ENCODE data around the gene CYP27A1. TPM values are rescaled to one million over a fixed set of nuclear protein-coding genes. Genes with fewer than 3 reads are reported as not detected.
A peak's percentile ranks its signal among the peaks of the same experiment; 100 is the strongest.

Gene CYP27A1
- total RNA-seq, 1 donor from 2014 or later, result 0.11 TPM

DNA sequence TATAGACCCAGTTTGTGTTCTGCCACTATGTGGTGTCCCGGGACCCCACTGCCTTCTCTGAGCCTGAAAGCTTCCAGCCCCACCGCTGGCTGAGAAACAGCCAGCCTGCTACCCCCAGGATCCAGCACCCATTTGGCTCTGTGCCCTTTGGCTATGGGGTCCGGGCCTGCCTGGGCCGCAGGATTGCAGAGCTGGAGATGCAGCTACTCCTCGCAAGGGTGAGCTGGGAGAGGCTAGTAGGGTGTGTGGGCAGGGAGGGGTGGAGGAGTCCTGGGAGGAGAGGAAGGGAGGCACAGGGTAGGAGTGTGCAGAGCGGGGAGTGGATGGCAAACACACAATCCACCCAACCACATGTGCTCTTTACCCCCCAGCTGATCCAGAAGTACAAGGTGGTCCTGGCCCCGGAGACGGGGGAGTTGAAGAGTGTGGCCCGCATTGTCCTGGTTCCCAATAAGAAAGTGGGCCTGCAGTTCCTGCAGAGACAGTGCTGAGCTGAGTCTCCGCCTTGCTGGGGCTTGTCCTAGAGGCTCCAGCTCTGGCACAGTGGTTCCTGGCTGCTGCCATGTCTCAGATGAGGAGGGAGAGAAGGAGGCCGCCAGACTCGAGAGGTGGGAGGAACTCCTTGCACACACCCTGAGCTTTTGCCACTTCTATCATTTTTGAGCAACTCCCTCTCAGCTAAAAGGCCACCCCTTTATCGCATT is 32.7 kb downstream of the CYP27A1 start:
- Histone ChIP-seq H3F3A (ENCODE audit: low read depth) (no peaks in the 10 kb centered on the region), H3K9ac (no peak overlapping the region), H3K4me1 (no peaks in the 10 kb centered on the region), H3K9me3 (ENCODE audit: low read depth) (no peaks in the 10 kb centered on the region), H3K36me3 (no peaks in the 10 kb centered on the region), H3K79me2 (ENCODE audit: low read depth) (no peaks in the 10 kb centered on the region), H3K4me3 (no peak overlapping the region), H3K27ac (no peak overlapping the region), H4K20me1 (ENCODE audit: low read depth) (no peaks in the 10 kb centered on the region), H3K27me3 (no peaks in the 10 kb centered on the region), H3K4me2 (no peak overlapping the region), H2AFZ (replicated peaks) (no peak overlapping the region)
- Mint-ChIP-seq H3K4me3 (no peak overlapping the region), H3K36me3 (no peaks in the 10 kb centered on the region), H3K4me1 (no peaks in the 10 kb centered on the region), H3K27ac (no peak overlapping the region), H3K27me3 (ENCODE audit: insufficient read depth, low read depth) (peaks cover 3% of the 10 kb centered on the region), H3K9me3 (no peaks in the 10 kb centered on the region)
- no peak for TF ChIP-seq EZH2phosphoT487 (IDR thresholded peaks at IDR 0.05)
- DNase-seq (ENCODE audit: low spot score), result no peak

- Mint-ChIP-seq H3K9me3 (no peaks in the 10 kb centered on the region), H3K27ac (no peak overlapping the region), H3K4me3 (no peak overlapping the region), H3K27me3 (ENCODE audit: insufficient read depth, low read depth) (peaks cover 3% of the 10 kb centered on the region), H3K4me1 (no peaks in the 10 kb centered on the region), H3K36me3 (no peaks in the 10 kb centered on the region)
- Histone ChIP-seq H3K4me1 (no peaks in the 10 kb centered on the region), H3K79me2 (ENCODE audit: low read depth) (no peaks in the 10 kb centered on the region), H3K4me2 (no peak overlapping the region), H3K9ac (no peak overlapping the region), H3K9me3 (ENCODE audit: low read depth) (no peaks in the 10 kb centered on the region), H3K27ac (no peak overlapping the region), H4K20me1 (ENCODE audit: low read depth) (no peaks in the 10 kb centered on the region), H3K27me3 (no peaks in the 10 kb centered on the region), H3K36me3 (no peaks in the 10 kb centered on the region), H3K4me3 (no peak overlapping the region), H2AFZ (replicated peaks) (no peak overlapping the region), H3F3A (ENCODE audit: low read depth) (no peaks in the 10 kb centered on the region)
- DNase-seq (ENCODE audit: low spot score), result no peak
- no peak for TF ChIP-seq EZH2phosphoT487 (IDR thresholded peaks at IDR 0.05)
- TF ChIP-seq CTCF (IDR thresholded peaks at IDR 0.05), result no peak
- no peak for TF ChIP-seq EZH2 (IDR thresholded peaks at IDR 0.05)
These were observed 33.3 kb downstream of the CYP27A1 start for GRCh38 chr2:218815244-218815637.

- no peak for TF ChIP-seq EZH2phosphoT487 (IDR thresholded peaks at IDR 0.05)
- no peak for DNase-seq (ENCODE audit: low spot score)
These were observed 33.7 kb downstream of the CYP27A1 start for GRCh38 chr2:218815649-218816048.

GRCh38 chr2:218816561-218817011 is 34.6 kb downstream of the CYP27A1 start:
- Histone ChIP-seq H3K36me3 (no peaks in the 10 kb centered on the region), H3K9me3 (ENCODE audit: low read depth) (no peaks in the 10 kb centered on the region), H2AFZ (replicated peaks) (no peak overlapping the region), H3K4me2 (no peak overlapping the region), H3K4me3 (no peak overlapping the region), H4K20me1 (ENCODE audit: low read depth) (no peaks in the 10 kb centered on the region), H3F3A (ENCODE audit: low read depth) (no peaks in the 10 kb centered on the region), H3K27me3 (no peaks in the 10 kb centered on the region), H3K9ac (no peak overlapping the region), H3K4me1 (no peaks in the 10 kb centered on the region), H3K79me2 (ENCODE audit: low read depth) (no peaks in the 10 kb centered on the region), H3K27ac (no peak overlapping the region)
- TF ChIP-seq EZH2 (IDR thresholded peaks at IDR 0.05) (no peak), CTCF (IDR thresholded peaks at IDR 0.05) (no peak), EZH2phosphoT487 (IDR thresholded peaks at IDR 0.05) (no peak)
- H3K9me3 Mint-ChIP-seq, result no peaks in the 10 kb centered on the region
- H3K4me3 Mint-ChIP-seq, result no peak overlapping the region
- peak overlapping the region; percentile 12 for H3K27ac Mint-ChIP-seq
- DNase-seq (ENCODE audit: low spot score), result no peak
- no peaks in the 10 kb centered on the region for H3K36me3 Mint-ChIP-seq
- H3K27me3 Mint-ChIP-seq (ENCODE audit: insufficient read depth, low read depth), result peaks cover 5% of the 10 kb centered on the region
- H3K4me1 Mint-ChIP-seq, result no peaks in the 10 kb centered on the region

More at GRCh38 chr2:218815649-218816048, 33.7 kb downstream of the CYP27A1 start:
- no peaks in the 10 kb centered on the region for H3K27me3 ChIP-seq
- H3K9ac ChIP-seq, result no peak overlapping the region
- no peaks in the 10 kb centered on the region for H4K20me1 ChIP-seq (ENCODE audit: low read depth)
- H3F3A ChIP-seq (ENCODE audit: low read depth), result no peaks in the 10 kb centered on the region
- Mint-ChIP-seq H3K4me1 (no peaks in the 10 kb centered on the region), H3K27ac (no peak overlapping the region), H3K36me3 (no peaks in the 10 kb centered on the region), H3K9me3 (no peaks in the 10 kb centered on the region), H3K27me3 (ENCODE audit: insufficient read depth, low read depth) (peaks cover 3% of the 10 kb centered on the region), H3K4me3 (no peak overlapping the region)
- H3K9me3 ChIP-seq (ENCODE audit: low read depth), result no peaks in the 10 kb centered on the region
- no peak overlapping the region for H3K27ac ChIP-seq
- H2AFZ ChIP-seq (replicated peaks), result no peak overlapping the region
- H3K4me3 ChIP-seq, result no peak overlapping the region
- H3K4me1 ChIP-seq, result no peaks in the 10 kb centered on the region
- no peaks in the 10 kb centered on the region for H3K36me3 ChIP-seq
- H3K4me2 ChIP-seq, result no peak overlapping the region
- H3K79me2 ChIP-seq (ENCODE audit: low read depth), result no peaks in the 10 kb centered on the region

Data from neural progenitor cell (in vitro differentiated cells).